ENCODE results near the gene USP11.
"Not testable (repeated sequence)": the region's sequence is repeated elsewhere in the genome, so short reads cannot be mapped to it uniquely, and the experiment has no call there.

Gene USP11

GRCh38 chrX:47248576-47248975, 15.8 kb downstream of the USP11 start:
- no peak for ATAC-seq

GRCh38 chrX:47250017-47250347, 17.2 kb downstream of the USP11 start:
- no peak for ATAC-seq

- not testable (repeated sequence) for ATAC-seq
These were observed 24.8 kb downstream of the USP11 start for GRCh38 chrX:47257620-47258019.

GRCh38 chrX:47264483-47265173, 31.8 kb downstream of the USP11 start:
- no peak for ATAC-seq

- ATAC-seq, result no peak
These were observed 33.8 kb downstream of the USP11 start for GRCh38 chrX:47266643-47267042.

- ATAC-seq, result no peak
These were observed 39.2 kb downstream of the USP11 start for GRCh38 chrX:47272013-47272408.

- ATAC-seq, result no peak
These were observed 40.4 kb downstream of the USP11 start for GRCh38 chrX:47273011-47273730.

- no peak for ATAC-seq
These were observed 45.9 kb downstream of the USP11 start for GRCh38 chrX:47278691-47279090.

- ATAC-seq, result no peak
These were observed 50.4 kb downstream of the USP11 start for GRCh38 chrX:47283015-47283771.

GRCh38 chrX:47284616-47285015, 51.8 kb downstream of the USP11 start:
- not testable (repeated sequence) for ATAC-seq

- no peak for ATAC-seq
These were observed 53.1 kb downstream of the USP11 start for GRCh38 chrX:47285836-47286320.

GRCh38 chrX:47293106-47293505, 60.3 kb downstream of the USP11 start:
- no peak for ATAC-seq

GRCh38 chrX:47296766-47297365, 64.1 kb downstream of the USP11 start:
- ATAC-seq, result no peak

GRCh38 chrX:47297874-47298273, 65.1 kb downstream of the USP11 start:
- no peak for ATAC-seq

Measured in activated CD4-positive, CD25-positive, alpha-beta regulatory T cell treated with anti-CD3 and anti-CD28 coated beads, Interleukin-2, amount 50 U/mL, for 24 hours (primary cell).